HFFc6 (cell line): Measurements from ENCODE around the gene SLC7A11. TPM values are rescaled to one million over a fixed set of nuclear protein-coding genes. Genes with fewer than 3 reads are reported as not detected.

Source experiments
- DNase-seq: peaks from one replicate; pipeline ENCODE4 v3.0.0-alpha.2; 2018
- H3K27ac Mint-ChIP-seq: 2 replicates; pipeline ENCODE4 v1.8.0; 2020; ENCODE audit warnings: mild to moderate bottlenecking, mixed read lengths
- H3K27me3 Mint-ChIP-seq: 2 replicates; pipeline ENCODE4 v1.8.0; 2021; ENCODE audit warnings: mild to moderate bottlenecking, moderate library complexity, mixed read lengths; ENCODE audit not compliant: insufficient read depth
- H3K36me3 Mint-ChIP-seq: 2 replicates; pipeline ENCODE4 v1.8.0; 2021; ENCODE audit warnings: low read depth, mixed read lengths
- H3K4me1 Mint-ChIP-seq: 2 replicates; pipeline ENCODE4 v1.8.0; 2020; ENCODE audit warnings: low read depth, mixed read lengths
- H3K4me3 Mint-ChIP-seq: 2 replicates; pipeline ENCODE4 v1.8.0; 2020; ENCODE audit warnings: mild to moderate bottlenecking, moderate library complexity, mixed read lengths
- H3K9me3 Mint-ChIP-seq: 2 replicates; pipeline ENCODE4 v1.8.0; 2020; ENCODE audit warnings: mild to moderate bottlenecking, mixed read lengths
- CTCF ChIP-seq: fragments of 200-600 bp; sonication (generic); IDR thresholded peaks from 2 replicates; pipeline ENCODE4 v1.5.0; 2021; ENCODE audit warnings: antibody characterized with exemption, mild to moderate bottlenecking
- long read RNA-seq: library from polyadenylated mRNA; unstranded; transcript quantifications from one replicate; pipeline ENCODE4 v2.0.0, GENCODE V29; 2019
- total RNA-seq, 6 experiments: library from RNA; stranded (reverse); fragmentation: NEBNext Ultra II Directional; extraction: Animal tissue kit (Norgen Biotek cat#: 25700); gene quantifications; 2 replicates in 1 of 6; 3 replicates in 5 of 6; pipeline ENCODE4 v1.2.3, GENCODE V29; 2021

The SLC7A11 gene
- total RNA-seq = 10 to 100 TPM; 12.0 to 66.1 (median 54.1) TPM
- long read RNA-seq, full-length matches to known transcripts = 7 of 19 reads
- long read RNA-seq, partial matches to known transcripts = 0 of 19 reads
- long read RNA-seq, other reads (novel, unspliced or antisense) = 12 of 19 reads

DNA sequence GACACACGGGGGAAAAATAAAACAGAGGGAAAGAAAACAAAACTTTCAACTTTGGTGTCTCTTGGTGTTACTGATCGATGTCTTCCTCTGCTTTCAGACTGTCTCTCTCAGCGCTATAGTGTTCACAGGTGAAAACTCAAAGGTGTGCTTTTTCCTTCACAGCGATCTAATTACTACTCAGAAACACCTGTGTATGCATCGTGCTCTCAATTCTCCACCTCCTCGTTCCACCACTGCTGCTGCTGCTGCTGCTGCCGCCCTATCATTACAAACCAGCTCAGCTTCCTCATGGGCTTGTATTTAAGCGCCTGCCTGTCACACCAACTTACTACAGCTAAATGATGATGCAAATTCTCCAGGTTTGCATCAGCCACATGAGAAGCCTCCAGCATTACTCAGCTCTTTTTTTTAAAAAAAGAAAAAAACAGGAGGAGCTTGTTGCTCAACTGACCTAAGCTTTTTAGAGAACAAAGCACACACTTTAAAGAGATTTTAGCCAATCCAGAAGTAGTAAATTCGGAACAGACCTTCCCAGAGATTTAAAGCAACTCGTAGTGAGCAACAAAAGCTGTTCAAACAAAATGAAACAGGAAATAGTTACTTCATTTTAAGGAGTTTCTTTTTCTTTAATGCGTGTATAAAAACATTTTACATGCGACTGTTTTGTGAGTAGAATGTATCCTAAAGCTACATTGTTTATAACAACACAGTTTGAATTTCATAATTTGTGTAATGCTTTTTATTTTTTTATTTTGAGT is at the start of gene SLC7A11:
Gene SLC7A11 (minus strand): TSS at position 274 of the 758 bp plus-strand sequence. CDS start 280 bp downstream, outside the sequence.
- H3K4me1 Mint-ChIP-seq = peaks cover 55% of the 10 kb centered on the region
- peaks cover 29% of the 10 kb centered on the region; the same call in 1 of the 2 replicates for H3K36me3 Mint-ChIP-seq
- TF ChIP-seq CTCF = peak; percentile 25; the same call in 1 of the 2 replicates
- H3K4me3 Mint-ChIP-seq = peak within 1 kb of the TSS; percentile 91
- DNase-seq = peak; percentile 99
- peaks cover 8% of the 10 kb centered on the region for H3K27me3 Mint-ChIP-seq
- peak within 1 kb of the TSS; percentile 97 for H3K27ac Mint-ChIP-seq
- H3K9me3 Mint-ChIP-seq = no peaks in the 10 kb centered on the region; the same call in 1 of the 2 replicates

GRCh38 chr4:138291431-138291830 is 49.3 kb upstream of the SLC7A11 start:
- Mint-ChIP-seq H3K4me3 (no peak overlapping the region), H3K4me1 (no peaks in the 10 kb centered on the region), H3K27me3 (peaks cover 2% of the 10 kb centered on the region; the same call in 1 of the 2 replicates), H3K36me3 (no peaks in the 10 kb centered on the region), H3K9me3 (no peaks in the 10 kb centered on the region), H3K27ac (no peak overlapping the region)
- DNase-seq = no peak
- TF ChIP-seq CTCF = no peak

GRCh38 chr4:138290805-138291204 is 48.7 kb upstream of the SLC7A11 start:
- no peak for DNase-seq
- no peak overlapping the region for H3K27ac Mint-ChIP-seq

DNA sequence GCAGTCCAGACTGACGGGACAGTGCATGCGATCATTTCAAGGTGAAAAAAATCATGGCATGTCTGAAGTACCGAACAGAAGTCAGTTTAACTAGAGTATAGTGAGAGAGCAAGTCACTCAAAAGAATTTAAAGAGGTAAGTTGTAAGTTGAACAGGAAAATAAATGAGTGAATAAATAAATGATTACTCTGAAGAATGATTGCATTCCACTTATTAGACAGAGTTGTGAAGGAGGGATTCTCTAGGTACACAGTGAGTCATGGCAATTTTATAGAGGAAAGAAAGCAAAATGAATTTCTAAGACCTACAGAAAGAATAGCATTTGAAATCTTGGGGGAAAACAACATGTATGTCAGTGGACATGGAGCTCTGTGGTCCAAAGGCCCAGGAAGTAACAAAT is 37.1 kb upstream of the SLC7A11 start:
- Mint-ChIP-seq H3K4me1 (peaks cover 35% of the 10 kb centered on the region), H3K27ac (no peak overlapping the region), H3K27me3 (no peaks in the 10 kb centered on the region), H3K4me3 (no peak overlapping the region), H3K36me3 (no peaks in the 10 kb centered on the region; the same call in 1 of the 2 replicates), H3K9me3 (no peaks in the 10 kb centered on the region)
- no peak for DNase-seq
- no peak for TF ChIP-seq CTCF

More at GRCh38 chr4:138290805-138291204, 48.7 kb upstream of the SLC7A11 start:
- TF ChIP-seq CTCF = no peak
- H3K27me3 Mint-ChIP-seq = peaks cover 2% of the 10 kb centered on the region; the same call in 1 of the 2 replicates
- H3K36me3 Mint-ChIP-seq = no peaks in the 10 kb centered on the region
- no peak overlapping the region for H3K4me3 Mint-ChIP-seq
- no peaks in the 10 kb centered on the region for H3K9me3 Mint-ChIP-seq
- H3K4me1 Mint-ChIP-seq = no peaks in the 10 kb centered on the region

DNA sequence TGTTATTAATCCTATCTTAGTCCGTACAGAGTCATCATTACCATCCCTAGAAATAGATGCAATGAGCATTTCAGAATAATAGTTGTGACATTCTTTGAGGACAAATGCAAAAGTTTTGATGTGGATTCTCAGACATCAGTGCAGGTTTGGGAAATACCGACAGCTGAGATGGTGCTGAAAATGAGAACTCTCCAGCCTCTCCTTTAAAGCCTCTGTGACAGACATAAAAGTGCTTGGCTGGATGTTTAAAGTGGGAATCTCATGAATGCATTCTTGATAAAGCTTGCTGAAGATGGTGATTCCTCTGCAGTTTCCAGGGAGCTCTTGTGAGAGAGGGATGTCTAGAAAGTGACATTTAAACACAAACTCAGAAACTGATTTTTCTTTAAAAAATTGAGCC is 35.0 kb upstream of the SLC7A11 start:
- no peaks in the 10 kb centered on the region for H3K27me3 Mint-ChIP-seq
- H3K36me3 Mint-ChIP-seq = no peaks in the 10 kb centered on the region; the same call in 1 of the 2 replicates
- DNase-seq = no peak
- TF ChIP-seq CTCF = no peak
- peaks cover 35% of the 10 kb centered on the region for H3K4me1 Mint-ChIP-seq
- no peaks in the 10 kb centered on the region for H3K9me3 Mint-ChIP-seq
- H3K27ac Mint-ChIP-seq = peak overlapping the region; percentile 92
- no peak overlapping the region for H3K4me3 Mint-ChIP-seq
